GM20431 (cell line): ENCODE measurements around the gene ABCG4.
"Not testable (repeated sequence)": the region's sequence is repeated elsewhere in the genome, so short reads cannot be mapped to it uniquely, and the experiment has no call there.

Experiments
- in situ Hi-C: fragments of 300-500 bp; cut with MseI, MboI; formaldehyde crosslinking; loops from one replicate; pipeline ENCODE4 v1.15.0; 2020; ENCODE audit warnings: low sequenced_read_pairs; ENCODE audit not compliant: unreplicated experiment

The ABCG4 gene

DNA sequence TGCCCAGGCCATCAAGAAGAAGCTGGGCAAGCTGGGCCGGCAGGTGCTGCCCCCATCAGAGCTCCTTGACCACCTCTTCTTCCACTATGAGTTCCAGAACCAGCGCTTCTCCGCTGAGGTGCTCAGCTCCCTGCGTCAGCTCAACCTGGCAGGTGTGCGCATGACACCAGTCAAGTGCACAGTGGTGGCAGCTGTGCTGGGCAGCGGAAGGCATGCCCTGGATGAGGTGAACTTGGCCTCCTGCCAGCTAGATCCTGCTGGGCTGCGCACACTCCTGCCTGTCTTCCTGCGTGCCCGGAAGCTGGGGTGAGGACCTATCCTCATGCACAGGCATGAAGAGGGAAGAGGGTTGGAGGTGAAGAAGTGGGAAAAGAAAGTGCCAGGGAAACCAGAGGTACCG is 31.1 kb downstream of the ABCG4 start:
- in situ Hi-C loops = no loop called here

DNA sequence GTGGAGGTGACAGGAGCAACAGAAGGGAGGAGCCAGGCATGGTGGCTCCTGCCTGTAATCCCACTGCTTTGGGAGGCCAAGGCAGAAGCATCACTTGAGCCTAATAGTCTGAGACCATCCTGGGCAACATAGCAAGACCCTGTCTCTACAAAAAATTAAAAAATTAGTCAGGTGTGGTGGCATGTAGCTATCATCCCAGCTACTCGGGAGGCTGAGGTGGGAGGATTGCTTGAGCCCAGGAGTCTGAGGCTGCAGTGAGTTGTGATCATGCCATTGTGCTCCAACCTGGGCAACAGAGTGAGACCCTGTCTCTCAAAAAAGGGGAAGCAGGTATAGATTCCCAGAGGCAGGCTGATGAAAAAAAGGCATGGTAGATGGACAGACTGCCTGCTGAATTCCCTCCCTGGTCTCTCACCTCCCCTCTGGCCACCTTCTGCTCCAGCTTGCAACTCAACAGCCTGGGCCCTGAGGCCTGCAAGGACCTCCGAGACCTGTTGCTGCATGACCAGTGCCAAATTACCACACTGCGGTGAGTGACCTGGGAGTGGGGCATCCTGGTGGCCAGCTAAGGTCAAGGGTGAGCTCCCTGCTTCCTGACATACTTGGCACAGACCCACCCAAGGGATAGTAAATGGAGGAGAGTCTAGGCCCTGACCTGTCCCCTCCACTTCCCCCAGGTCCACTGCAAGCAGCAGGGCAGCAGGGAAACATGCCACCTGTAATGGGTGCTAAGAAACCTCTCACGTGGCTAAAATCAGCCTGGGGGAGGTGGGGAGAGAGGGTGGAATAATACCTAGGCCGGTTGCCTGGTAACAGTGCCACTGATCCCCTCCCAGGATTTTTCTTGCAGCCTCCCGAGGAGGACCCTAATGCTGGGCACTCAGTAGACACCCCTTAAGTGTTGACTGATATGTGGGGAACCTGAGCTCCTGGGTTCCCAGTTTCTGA is 32.2 kb downstream of the ABCG4 start:
- in situ Hi-C loops = no loop called here

DNA sequence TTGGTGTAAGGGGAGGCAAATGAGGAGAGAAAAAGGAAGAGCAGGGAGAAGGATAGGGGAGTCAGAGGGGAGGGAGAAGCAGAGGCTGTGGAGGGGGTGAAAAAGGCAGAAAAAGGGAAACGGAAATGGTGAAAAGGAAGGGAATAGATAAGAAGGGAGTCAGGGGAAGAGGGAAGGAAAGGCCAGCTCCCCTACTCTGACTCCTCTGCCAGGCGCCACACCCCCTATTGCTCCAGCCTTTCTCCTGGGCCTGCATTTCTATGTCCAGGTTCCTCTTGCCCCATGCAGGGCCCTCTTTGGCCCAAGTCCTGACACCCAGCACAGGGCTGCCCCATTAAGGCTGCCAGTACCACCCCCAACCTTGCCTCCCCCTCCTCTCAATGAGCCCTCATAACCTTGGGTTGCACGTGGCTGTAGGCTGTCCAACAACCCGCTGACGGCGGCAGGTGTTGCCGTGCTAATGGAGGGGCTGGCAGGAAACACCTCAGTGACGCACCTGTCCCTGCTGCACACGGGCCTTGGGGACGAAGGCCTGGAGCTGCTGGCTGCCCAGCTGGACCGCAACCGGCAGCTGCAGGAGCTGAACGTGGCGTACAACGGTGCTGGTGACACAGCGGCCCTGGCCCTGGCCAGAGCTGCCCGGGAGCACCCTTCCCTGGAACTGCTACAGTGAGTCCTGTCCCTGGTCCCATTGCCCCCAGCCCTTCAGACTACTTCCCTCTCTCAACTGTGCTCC is 33.0 kb downstream of the ABCG4 start:
- in situ Hi-C loops = no loop called here

- in situ Hi-C loops = not testable (repeated sequence)
Measured at GRCh38 chr11:119184399-119184798, 35.5 kb downstream of the ABCG4 start.

GRCh38 chr11:119185981-119186634 is 37.3 kb downstream of the ABCG4 start:
- in situ Hi-C loops = no loop called here

DNA sequence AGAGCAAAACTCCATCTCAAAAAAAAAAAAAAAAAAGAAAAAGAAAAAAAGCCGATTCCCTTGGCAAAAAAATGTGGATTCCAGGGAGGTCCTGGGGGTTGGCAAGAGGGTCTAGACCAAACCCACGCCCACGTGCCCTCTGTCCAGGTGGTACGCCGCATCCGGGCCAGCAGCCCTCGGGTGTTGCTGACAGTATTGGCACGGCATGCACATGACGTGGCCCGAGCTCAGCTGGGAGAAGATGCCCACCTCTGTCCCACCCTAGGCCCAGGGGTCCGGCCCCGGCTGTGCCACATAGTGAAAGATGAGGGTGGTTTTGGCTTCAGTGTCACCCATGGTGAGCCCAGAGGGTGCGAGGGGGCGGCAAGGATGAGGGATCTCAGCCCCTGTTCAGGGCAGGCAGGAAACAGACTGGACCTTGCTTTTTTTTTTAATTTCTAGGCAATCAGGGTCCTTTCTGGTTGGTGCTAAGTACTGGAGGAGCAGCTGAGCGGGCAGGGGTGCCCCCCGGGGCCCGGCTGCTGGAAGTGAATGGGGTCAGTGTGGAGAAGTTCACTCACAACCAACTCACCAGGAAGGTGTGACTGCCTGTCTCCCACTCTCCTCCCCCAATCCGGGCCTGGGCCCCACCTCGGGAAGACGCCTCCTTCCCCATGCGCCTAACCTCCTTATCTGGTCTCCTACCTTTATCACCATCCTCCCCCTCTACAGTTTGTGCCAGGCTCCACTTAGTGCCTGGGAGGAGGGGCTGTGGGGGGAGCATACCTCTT is 38.5 kb downstream of the ABCG4 start:
- in situ Hi-C loops = no loop called here

- in situ Hi-C loops = no loop called here
Measured at GRCh38 chr11:119188067-119188466, 39.2 kb downstream of the ABCG4 start.

DNA sequence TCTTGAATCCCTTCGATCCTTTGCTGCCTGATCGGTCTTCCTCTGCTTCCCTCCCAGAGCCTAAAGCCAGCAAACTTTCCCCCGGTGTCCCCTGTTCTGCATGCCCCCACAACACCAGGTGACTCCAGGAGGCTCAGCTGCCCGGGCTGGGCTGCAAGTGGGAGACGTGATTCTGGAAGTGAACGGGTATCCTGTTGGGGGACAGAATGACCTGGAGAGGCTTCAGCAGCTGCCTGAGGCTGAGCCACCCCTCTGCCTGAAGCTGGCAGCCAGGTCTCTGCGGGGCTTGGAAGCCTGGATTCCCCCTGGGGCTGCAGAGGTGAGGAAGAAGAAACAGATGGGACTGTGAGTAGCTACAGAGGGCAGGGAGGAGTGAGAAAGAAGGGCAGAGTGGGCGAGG is 40.0 kb downstream of the ABCG4 start:
- in situ Hi-C loops = no loop called here

DNA sequence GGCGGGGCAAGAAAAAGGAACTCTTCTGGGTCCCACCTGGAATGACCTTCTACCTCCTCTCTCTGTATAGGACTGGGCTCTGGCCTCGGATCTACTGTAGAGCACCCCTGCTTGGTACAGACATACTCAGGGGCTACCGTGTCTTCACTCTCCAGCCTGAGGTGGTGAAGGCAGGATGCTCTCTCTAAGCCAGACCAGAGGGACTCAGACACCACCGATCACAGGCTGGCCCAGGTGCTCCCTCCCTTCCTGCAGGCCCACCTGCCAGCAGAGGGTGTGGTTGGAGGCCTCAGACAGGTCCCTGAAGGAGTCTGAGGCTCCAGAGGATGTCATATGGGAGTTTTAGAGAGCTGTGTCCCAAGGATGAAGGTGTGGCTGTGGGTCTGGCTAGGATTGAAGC is 40.5 kb downstream of the ABCG4 start:
- in situ Hi-C loops = no loop called here

GRCh38 chr11:119190531-119190930 is 41.7 kb downstream of the ABCG4 start:
- in situ Hi-C loops = no loop called here

GRCh38 chr11:119191265-119191664 is 42.4 kb downstream of the ABCG4 start:
- in situ Hi-C loops = not testable (repeated sequence)

GRCh38 chr11:119192111-119192510 is 43.3 kb downstream of the ABCG4 start:
- in situ Hi-C loops = no loop called here

- in situ Hi-C loops = no loop called here
Measured at GRCh38 chr11:119193001-119193400, 44.1 kb downstream of the ABCG4 start.

DNA sequence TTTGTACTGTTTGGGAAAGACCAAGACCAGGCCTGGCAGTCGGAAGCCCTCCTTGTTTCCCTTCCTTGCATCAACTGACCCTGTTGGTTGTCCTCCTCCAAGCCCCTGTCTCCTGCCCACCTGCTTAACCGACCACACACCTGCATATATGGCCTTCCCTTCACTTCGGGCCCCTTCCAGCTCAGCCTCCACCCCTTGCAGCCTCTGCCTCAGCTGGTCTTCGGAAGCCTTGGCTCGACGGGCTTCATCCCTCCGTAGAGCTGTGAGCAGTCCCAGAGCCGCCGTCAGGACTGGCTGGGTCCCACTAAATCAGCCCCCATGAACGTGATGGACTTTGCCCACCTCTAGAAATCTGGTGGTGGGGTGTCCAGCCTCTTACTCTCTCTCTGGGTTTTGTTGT is 44.8 kb downstream of the ABCG4 start:
- in situ Hi-C loops = no loop called here

GRCh38 chr11:119194811-119195440 is 46.1 kb downstream of the ABCG4 start:
- in situ Hi-C loops = no loop called here

GRCh38 chr11:119195680-119196079 is 46.8 kb downstream of the ABCG4 start:
- in situ Hi-C loops = no loop called here

- in situ Hi-C loops = no loop called here
Measured at GRCh38 chr11:119196833-119197483, 48.1 kb downstream of the ABCG4 start.

DNA sequence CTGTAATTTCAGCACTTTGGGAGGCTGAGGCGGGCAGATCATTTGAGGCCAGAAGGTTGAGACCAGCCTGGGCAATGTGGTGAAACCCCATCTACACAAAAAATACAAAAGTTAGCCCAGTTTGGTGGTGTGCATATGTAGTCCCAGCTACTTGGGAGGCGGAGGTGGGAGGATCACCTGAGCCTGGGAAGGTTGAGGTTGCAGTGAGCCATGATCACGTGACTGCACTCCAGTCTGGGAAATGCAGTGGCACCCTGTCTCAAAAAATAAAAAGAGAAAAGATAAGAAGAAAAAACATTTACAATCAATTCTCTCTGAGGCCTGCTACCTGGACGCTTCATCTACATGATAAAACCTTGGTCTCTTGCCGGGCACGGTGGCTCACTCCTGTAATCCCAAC is 50.1 kb downstream of the ABCG4 start:
- in situ Hi-C loops = no loop called here

GRCh38 chr11:119201236-119201635 is 52.4 kb downstream of the ABCG4 start:
- in situ Hi-C loops = not testable (repeated sequence)
